GM12801 (cell line): ENCODE measurements around the gene OR2V1.

ENCODE experiments used
- CTCF ChIP-seq: IDR thresholded peaks from one replicate; pipeline ENCODE4 v1.5.1; 2011; ENCODE audit warnings: control low read depth; ENCODE audit not compliant: insufficient read length; ENCODE audit errors: extremely low read depth

The OR2V1 gene

GRCh38 chr5:181127456-181127855, 3.5 kb downstream of the OR2V1 start:
- no peak for TF ChIP-seq CTCF

GRCh38 chr5:181126841-181127240, 4.1 kb downstream of the OR2V1 start:
- TF ChIP-seq CTCF: no peak

GRCh38 chr5:181124526-181124925, 6.4 kb downstream of the OR2V1 start:
- no peak for TF ChIP-seq CTCF

GRCh38 chr5:181121675-181122561, 9.1 kb downstream of the OR2V1 start:
- no peak for TF ChIP-seq CTCF

GRCh38 chr5:181120761-181121160, 10.2 kb downstream of the OR2V1 start:
- no peak for TF ChIP-seq CTCF

- TF ChIP-seq CTCF: no peak
These were observed 10.7 kb downstream of the OR2V1 start for GRCh38 chr5:181120306-181120705.

GRCh38 chr5:181119105-181119504, 11.9 kb downstream of the OR2V1 start:
- no peak for TF ChIP-seq CTCF
